Pancreas (tissue), 10 donors: Measurements from ENCODE around the gene PARP14. TPM values are rescaled to one million over a fixed set of nuclear protein-coding genes. Genes with fewer than 3 reads are reported as not detected.
"Not testable (repeated sequence)": the region's sequence is repeated elsewhere in the genome, so short reads cannot be mapped to it uniquely, and the experiment has no call there.

Experiments used
- ATAC-seq, 4 donors: fragments of 200-7000 bp; cut with Tn5 transposase; one replicate each; pipeline versions ENCODE4 v1.8.0 to v1.9.1; 2020; ENCODE audit warnings: mild to moderate bottlenecking in 4 of 4, moderate library complexity in 4 of 4
- DNase-seq, 6 donors: peaks; one replicate each; pipeline ENCODE4 v3.0.0-alpha.2; 2020
- FAIRE-seq: peaks from 2 replicates; lab custom pipeline; 2012; peaks lifted over from hg19 to GRCh38; lab: Jason Lieb, UNC
- H3K27ac ChIP-seq, 4 donors: fragments of 200-600 bp; sonication (generic); 1 replicate in 3 of 4; 2 replicates in 1 of 4; pipeline versions ENCODE4 v1.5.0 to v1.8.0; 2020
- H3K27me3 ChIP-seq, 4 donors: fragments of 200-600 bp; one replicate each; pipeline ENCODE4 v1.8.0; 2021
- H3K36me3 ChIP-seq, 3 donors: fragments of 200-600 bp; sonication (generic) in 1 of 3; one replicate each; pipeline versions ENCODE4 v1.5.0 to v1.8.0; 2020 to 2021
- H3K4me1 ChIP-seq, 3 donors: fragments of 200-600 bp; one replicate each; pipeline ENCODE4 v1.8.0; 2021
- H3K4me3 ChIP-seq, 4 donors: fragments of 200-600 bp; sonication (generic) in 2 of 4; one replicate each; pipeline versions ENCODE4 v1.5.0 to v1.8.0; 2020 to 2021
- H3K9me3 ChIP-seq, 4 donors: fragments of 200-600 bp; one replicate each; pipeline ENCODE4 v1.8.0; 2021
- CTCF ChIP-seq, 4 donors: fragments of 200-600 bp; sonication (generic) in 3 of 4; IDR thresholded peaks; one replicate each; pipeline versions ENCODE4 v1.5.0 to v1.8.0; 2021; ENCODE audit warnings: antibody characterized with exemption in 4 of 4
- WGBS, 2 donors: extraction: QIAGEN DNeasy Blood & Tissue Kit; methylation state at CpG; one replicate each; pipeline ENCODE4 v1.1.7; 2013; 5-methylcytosine and 5-hydroxymethylcytosine counted together
- intact Hi-C, 3 donors: fragments of 100-400 bp; cut with DNase I; formaldehyde crosslinking; loops; one replicate each; pipeline versions ENCODE4 v1.11.1 to v1.14.2; 2022
- polyA plus RNA-seq, 2 donors: library from polyadenylated mRNA; stranded (reverse); fragments of 200-250 nt; gene quantifications; one replicate each; pipeline ENCODE4 v1.2.3, GENCODE V29; 2013
- total RNA-seq, 6 donors: library from RNA; stranded (reverse); fragmentation: NEBNext Ultra II Directional in 4 of 6; extraction: Animal tissue kit (Norgen Biotek cat#: 25700) in 4 of 6; gene quantifications; one replicate each; pipeline versions ENCODE4 v1.2.1 to v1.2.4, GENCODE V29; 2021 to 2023
- donor health status: healthy with polysubstance abuse.
- donor health status: DM: no; HTN: no; CAD: no; lungs with moderate emphysema.
- donor health status: DM: no; HTN: no; CAD: no.
- donor health status: control.
- donor health status: control.
- donor health status: Bipolar disorder and iron deficiency.
- donor health status: DM: yes; HTN: yes; CAD: no.
- donor health status: DM: no; HTN: no; CAD: no.
- donor health status: DM: no; HTN: no; CAD: no.
- donor health status: DM: yes; HTN: yes; CAD: no.

Gene PARP14
- total and polyA plus RNA-seq, 8 donors, result 7.2 to 27.7 (median 11.7) TPM

GRCh38 chr3:122743581-122744120 lies 63.0 kb downstream of the PARP14 start:
- ATAC-seq (no peak), DNase-seq (no peak), FAIRE-seq (no peak)
- intact Hi-C loops, result no loop called here
- no peaks in the 10 kb centered on the region for H3K27me3 ChIP-seq
- no peak for TF ChIP-seq CTCF (IDR thresholded peaks at IDR 0.05)
- no peak overlapping the region for H3K27ac ChIP-seq
- no peak overlapping the region for H3K4me3 ChIP-seq
- H3K4me1 ChIP-seq, result peaks cover 0 to under 1% (median 0%) of the 10 kb centered on the region in 3 donors
- WGBS, 2 donors, result 97% methylated on average over 4 of the region's 4 CpGs
- H3K36me3 ChIP-seq, result no peaks in the 10 kb centered on the region
- H3K9me3 ChIP-seq, result no peaks in the 10 kb centered on the region

GRCh38 chr3:122745369-122746021 lies 64.9 kb downstream of the PARP14 start:
- FAIRE-seq, result no peak
- no peak for ATAC-seq
- Histone ChIP-seq H3K27me3 (no peaks in the 10 kb centered on the region), H3K36me3 (no peaks in the 10 kb centered on the region), H3K27ac (no peak overlapping the region), H3K9me3 (no peaks in the 10 kb centered on the region), H3K4me1 (peaks cover 0 to 4% (median 0%) of the 10 kb centered on the region in 3 donors), H3K4me3 (no peak overlapping the region)
- 95 to 97% methylated on average over 4 of the region's 4 CpGs for WGBS, 2 donors
- TF ChIP-seq CTCF (IDR thresholded peaks at IDR 0.05), result no peak
- intact Hi-C loops, result no loop called here
- no peak for DNase-seq

GRCh38 chr3:122747295-122747694 lies 66.7 kb downstream of the PARP14 start:
- FAIRE-seq, H3K4me1 ChIP-seq, ATAC-seq, H3K27ac ChIP-seq, H3K4me3 ChIP-seq, intact Hi-C loops, H3K9me3 ChIP-seq, H3K36me3 ChIP-seq, H3K27me3 ChIP-seq: not testable (repeated sequence)
- peak in 1 of 6 donors; percentile 21 for DNase-seq
- 96 to 98% methylated on average over 15 to 31 of the region's 35 CpGs for WGBS, 2 donors

GRCh38 chr3:122748347-122748746 lies 67.7 kb downstream of the PARP14 start:
- Histone ChIP-seq H3K27ac (no peak overlapping the region), H3K27me3 (no peaks in the 10 kb centered on the region), H3K4me1 (peaks cover 0 to 4% (median 0%) of the 10 kb centered on the region in 3 donors), H3K9me3 (no peaks in the 10 kb centered on the region), H3K36me3 (no peaks in the 10 kb centered on the region), H3K4me3 (no peak overlapping the region)
- TF ChIP-seq CTCF (IDR thresholded peaks at IDR 0.05), result no peak
- WGBS, 2 donors, result 99 to 100% methylated on average over 1 of the region's 1 CpG
- DNase-seq (no peak), FAIRE-seq (no peak), ATAC-seq (no peak)
- intact Hi-C loops, result no loop called here

- WGBS, 2 donors, result 65 to 68% methylated on average over 5 of the region's 5 CpGs
- FAIRE-seq (no peak), ATAC-seq (peak; percentile 59 to 90 (median 81)), DNase-seq (no peak)
- intact Hi-C loops, result no loop called here
- H3K36me3 ChIP-seq, result no peaks in the 10 kb centered on the region
- TF ChIP-seq CTCF (IDR thresholded peaks at IDR 0.05), result peak; percentile 38 to 59 (median 48)
- peaks cover 7 to 8% (median 8%) of the 10 kb centered on the region in 3 donors for H3K4me1 ChIP-seq
- H3K9me3 ChIP-seq, result no peaks in the 10 kb centered on the region
- no peaks in the 10 kb centered on the region for H3K27me3 ChIP-seq
- no peak overlapping the region for H3K27ac ChIP-seq
- H3K4me3 ChIP-seq, result no peak overlapping the region
These were observed 74.3 kb downstream of the PARP14 start for GRCh38 chr3:122754929-122755328.
